Midbrain (tissue), 1 donor: ENCODE results near the gene OR4L1.
"Not testable (repeated sequence)": the region's sequence is repeated elsewhere in the genome, so short reads cannot be mapped to it uniquely, and the experiment has no call there.

Experiments used
- DNase-seq: peaks from one replicate; lab custom pipeline; 2025; lab: John Stamatoyannopoulos, UW

The OR4L1 gene, protein sequence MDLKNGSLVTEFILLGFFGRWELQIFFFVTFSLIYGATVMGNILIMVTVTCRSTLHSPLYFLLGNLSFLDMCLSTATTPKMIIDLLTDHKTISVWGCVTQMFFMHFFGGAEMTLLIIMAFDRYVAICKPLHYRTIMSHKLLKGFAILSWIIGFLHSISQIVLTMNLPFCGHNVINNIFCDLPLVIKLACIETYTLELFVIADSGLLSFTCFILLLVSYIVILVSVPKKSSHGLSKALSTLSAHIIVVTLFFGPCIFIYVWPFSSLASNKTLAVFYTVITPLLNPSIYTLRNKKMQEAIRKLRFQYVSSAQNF

DNA sequence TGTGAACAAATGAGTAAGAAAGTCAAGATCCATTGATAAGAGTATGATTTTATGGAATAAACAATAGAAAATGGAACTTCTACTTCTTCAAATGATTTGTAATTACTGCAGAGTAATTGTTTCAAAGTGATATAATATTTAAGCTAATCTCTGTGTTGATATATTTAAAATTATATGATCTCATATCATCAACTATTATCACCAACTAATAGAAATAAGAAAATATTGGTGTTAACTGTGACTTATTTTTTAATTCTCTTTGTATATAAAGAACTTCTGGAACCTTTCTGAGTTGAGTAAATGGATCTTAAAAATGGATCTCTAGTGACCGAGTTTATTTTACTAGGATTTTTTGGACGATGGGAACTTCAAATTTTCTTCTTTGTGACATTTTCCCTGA is at the start of gene OR4L1:
TSS of gene OR4L1 (plus strand) at position 301 of the 400 bp plus-strand sequence. CDS start at position 301, 0 bp downstream.
- no peak for DNase-seq

DNA sequence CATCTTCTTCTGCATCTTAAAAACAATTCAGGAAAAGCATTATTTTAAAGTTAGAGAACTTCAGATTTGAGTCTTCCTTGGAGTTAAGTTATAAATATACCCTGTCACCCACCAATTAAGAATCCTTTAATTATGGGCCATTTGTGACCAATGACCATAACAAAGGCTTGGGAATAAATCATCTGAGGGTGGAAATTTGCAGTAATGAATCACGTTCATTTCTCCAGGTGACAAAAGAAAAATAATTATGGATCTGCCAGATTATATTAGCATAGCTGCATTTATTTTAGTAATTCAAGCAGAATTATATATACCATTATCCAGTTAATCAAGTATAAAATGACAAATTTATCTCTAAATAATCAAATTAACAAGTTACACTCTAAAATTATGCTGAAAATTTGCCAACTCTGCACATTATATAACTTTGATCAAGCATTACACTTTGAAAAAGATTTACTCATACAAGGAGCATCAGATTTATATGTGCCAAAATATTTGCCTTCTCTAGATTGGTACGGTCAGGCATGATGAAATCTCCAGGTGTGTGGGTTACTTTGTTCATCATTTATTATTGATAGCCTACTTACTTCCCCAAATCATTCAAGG is 40.5 kb upstream of the OR4L1 start, which contains the start of gene OR4K14:
TSS of gene OR4K14 (minus strand) at position 51 of the 609 bp plus-strand sequence. CDS start 4,114 bp downstream, outside the sequence.
- no peak for DNase-seq

DNA sequence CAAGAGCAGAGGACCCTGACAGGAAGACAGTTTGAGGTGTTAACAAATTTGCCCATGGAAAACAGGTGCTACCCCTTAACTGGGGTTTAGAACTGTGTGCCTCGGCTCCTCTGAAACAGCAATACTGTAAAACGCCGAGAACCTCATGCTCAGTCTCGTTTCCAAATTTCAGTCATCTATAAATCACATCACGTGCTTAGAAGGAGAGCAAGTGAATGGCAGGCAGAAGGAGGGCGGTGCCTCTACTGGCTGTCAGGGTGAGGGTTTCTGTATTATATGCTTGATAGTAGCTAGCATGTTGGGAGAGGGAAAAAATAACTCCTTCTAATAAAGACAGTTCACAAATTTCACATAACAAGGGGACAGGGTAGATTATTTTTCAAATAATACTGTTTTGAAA is 28.8 kb upstream of the OR4L1 start:
- no peak for DNase-seq

DNA sequence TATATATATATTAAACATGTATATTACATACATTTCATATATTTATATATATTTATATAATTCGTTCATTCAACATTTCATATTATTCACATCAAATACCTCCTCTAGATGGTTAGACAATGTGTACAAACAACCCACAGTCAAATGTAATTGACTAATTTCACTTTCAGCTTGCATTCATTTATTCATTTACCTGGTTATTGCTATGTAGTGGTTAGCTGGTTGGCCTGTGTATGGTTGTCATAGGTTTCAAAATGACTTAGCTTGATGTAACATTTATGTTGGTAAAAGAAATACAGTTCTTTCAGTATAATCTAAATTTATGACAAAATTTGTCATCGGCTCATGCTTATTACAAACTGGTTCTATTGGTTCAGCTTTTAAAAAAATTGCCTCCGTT is 24.4 kb upstream of the OR4L1 start:
- DNase-seq: no peak

DNA sequence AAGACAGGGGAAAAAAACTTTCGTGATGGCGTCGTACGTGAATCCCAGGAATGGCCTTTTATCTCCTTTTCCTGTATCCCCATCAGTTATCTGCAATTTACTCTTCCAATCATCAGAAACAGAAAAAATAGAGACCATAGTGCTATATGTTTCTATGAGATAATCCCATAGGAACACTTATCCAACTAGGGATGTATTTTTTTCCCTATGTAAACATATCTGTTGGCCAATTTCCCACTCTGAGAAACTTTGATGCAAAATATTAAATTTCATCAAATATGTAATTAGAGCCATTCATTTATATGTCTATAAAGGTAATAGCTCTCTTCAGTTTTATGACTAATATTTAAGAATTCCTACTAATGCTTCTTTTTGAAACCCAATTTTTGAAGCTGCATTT is 23.9 kb upstream of the OR4L1 start, which contains the start of gene OR4K13:
TSS of gene OR4K13 (minus strand) at position 101 of the 400 bp plus-strand sequence. CDS start 1,280 bp downstream, outside the sequence.
- no peak for DNase-seq

DNA sequence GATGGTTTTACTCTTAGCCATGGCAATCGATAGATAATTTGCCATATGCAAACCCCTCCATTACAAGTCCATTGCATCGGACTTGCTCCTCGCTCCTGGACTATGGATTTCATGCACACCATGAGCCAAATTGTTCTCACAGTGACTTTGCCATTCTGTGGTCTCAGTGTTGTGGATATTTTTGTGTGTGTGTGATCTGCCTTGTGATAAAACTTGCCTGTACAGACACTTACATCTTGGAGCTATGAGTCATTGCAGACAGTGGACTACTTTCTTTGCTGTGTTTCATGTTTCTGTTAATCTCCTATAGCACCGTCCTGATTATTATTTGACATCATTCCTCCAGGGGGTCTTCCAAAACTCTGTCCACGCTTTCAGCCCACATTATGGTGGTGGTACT is 15.6 kb upstream of the OR4L1 start:
- DNase-seq: no peak

DNA sequence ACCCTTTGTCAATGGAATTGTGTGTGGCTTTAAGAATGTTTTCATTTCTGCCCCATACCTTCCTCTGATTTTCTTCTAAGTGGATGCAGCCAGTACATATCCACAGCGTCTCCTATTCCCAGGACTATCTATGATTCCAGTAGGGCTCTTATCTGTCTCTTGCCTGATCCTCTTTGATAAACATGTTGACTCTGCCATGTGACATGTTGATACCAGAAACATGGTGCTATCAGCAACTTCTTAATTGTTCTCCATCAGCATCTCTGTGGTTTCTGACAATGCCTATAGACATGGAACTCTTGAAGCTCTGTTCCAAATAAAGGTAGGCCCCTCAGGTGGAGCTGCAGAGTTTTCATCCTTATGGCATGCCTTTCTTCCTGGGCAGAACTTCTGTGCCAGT is 11.6 kb upstream of the OR4L1 start:
- no peak for DNase-seq

DNA sequence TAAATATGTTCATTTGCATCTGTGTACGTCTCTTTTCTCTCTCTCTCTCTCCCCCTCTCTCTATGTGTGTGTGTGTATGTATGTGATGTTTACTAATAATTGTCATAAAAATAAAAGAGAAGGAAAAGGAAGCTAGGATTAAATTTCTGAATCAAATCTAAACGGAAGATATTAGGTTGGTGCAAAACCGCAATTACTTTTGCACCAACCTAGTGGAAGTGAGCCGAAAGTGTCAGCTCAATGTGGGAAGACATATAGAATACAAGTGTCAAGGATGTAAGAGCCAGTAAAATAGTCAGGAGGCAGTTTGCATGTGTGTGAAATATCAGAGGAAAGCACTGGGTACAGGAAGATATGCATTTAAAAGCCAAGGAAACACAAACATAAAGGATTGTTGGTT is 32.2 kb downstream of the OR4L1 start:
- no peak for DNase-seq

DNA sequence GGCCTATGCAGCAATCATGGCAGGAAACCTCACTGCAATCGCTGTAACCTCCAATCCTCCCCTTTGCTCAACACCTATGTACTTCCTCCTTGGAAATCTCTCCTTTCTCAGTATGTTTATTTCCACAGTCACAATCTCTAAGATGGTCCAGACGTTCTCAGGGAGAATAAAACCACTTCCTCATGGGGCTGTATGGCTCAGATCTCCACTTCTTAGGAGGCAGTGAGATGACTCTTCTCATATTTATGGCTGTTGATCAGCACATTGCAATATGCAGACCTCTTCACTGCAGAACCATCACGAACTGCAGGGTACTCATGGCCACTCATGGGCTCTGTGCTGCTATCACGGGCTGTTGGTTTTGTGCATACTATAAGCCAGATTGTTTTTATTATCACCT is 33.6 kb downstream of the OR4L1 start:
- no peak for DNase-seq

DNA sequence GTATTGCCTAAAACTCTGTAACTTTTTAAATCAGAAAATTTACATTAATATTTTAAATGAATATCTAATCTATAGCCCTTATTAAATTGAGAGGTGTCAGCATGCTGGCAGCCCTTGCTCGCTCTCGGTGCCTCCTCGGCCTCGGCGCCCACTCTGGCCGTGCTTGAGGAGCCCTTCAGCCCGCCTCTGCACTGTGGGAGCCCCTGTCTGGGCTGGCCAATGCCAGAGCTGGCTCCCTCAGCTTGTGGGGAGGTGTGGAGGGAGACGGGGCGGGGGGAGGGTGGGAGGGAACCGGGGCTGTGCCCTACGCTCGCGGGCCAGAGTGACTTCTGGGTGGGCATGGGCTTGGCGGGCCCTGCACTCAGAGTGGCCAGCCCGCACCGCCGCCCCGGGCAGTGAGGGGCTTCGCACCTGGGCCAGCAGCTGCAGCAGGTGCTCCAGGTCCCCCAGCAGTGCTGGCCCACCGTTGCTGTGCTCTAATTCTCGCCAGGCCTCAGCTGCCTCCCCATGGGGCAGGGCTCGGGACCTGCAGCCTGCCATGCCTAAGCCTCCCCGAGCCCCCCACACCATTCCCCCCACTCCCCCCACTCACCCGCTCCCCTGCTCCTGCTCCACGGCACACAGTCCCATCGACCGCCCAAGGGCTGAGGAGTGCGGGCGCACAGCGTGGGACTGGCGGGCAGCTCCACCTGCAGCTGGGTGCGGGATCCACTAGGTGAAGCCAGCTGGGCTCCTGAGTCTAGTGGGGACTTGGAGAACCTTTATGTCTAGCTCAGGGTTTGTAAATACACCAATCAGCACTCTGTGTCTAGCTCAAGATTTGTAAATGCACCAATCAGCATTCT is 39.3 kb downstream of the OR4L1 start:
- DNase-seq: not testable (repeated sequence)

DNA sequence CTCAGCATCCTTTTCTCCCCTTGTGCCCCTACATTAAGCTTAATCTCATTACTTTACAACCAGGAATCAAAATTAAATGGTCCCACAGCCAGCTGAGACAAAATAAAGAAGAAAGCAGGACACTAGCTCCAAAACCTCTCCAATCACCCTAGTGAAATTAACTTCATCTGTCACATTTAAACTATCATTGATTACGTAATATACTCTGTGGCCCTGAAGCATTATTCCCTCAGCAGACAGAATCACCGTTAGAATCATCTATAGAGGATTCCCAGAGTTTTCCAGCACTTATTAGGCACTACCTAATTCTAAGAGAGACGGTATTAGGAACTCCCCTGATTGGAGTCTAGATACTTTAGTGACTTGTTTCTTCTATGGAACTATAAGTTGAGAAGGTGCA is 50.6 kb downstream of the OR4L1 start, which contains the start of gene OR4K17:
TSS of gene OR4K17 (plus strand) at position 302 of the 400 bp plus-strand sequence. CDS start 6,761 bp downstream, outside the sequence.
- no peak for DNase-seq
